Esophagus muscularis mucosa (tissue), 4 donors: ENCODE results near the gene PIMREG. TPM values are rescaled to one million over a fixed set of nuclear protein-coding genes. Genes with fewer than 3 reads are reported as not detected.
"Not testable (repeated sequence)": the region's sequence is repeated elsewhere in the genome, so short reads cannot be mapped to it uniquely, and the experiment has no call there.

Source experiments
- DNase-seq: peaks from one replicate; pipeline ENCODE4 v3.0.0-alpha.2; 2017; ENCODE audit errors: extremely low spot score
- H3K27ac ChIP-seq, 4 donors: fragments of 200-600 bp; sonication (generic); replicated peaks in 1 of 4; 1 replicate in 3 of 4; 2 replicates in 1 of 4; pipeline ENCODE4 v1.5.1; 2016 to 2019; ENCODE audit warnings: mild to moderate bottlenecking in 1 of 4
- H3K27me3 ChIP-seq, 4 donors: fragments of 200-600 bp; sonication (generic); one replicate each; pipeline versions ENCODE4 v1.5.1 to v1.6.0; 2016 to 2019
- H3K36me3 ChIP-seq, 4 donors: fragments of 200-600 bp; sonication (generic); one replicate each; pipeline ENCODE4 v1.5.1; 2016 to 2019
- H3K4me1 ChIP-seq, 4 donors: fragments of 200-600 bp; sonication (generic); one replicate each; pipeline ENCODE4 v1.5.1; 2016 to 2019
- H3K4me3 ChIP-seq, 4 donors: fragments of 200-600 bp; sonication (generic); 1 replicate in 2 of 4; 2 replicates in 2 of 4; pipeline ENCODE4 v1.5.1; 2016 to 2019; ENCODE audit warnings: mild to moderate bottlenecking in 4 of 4, moderate library complexity in 1 of 4
- H3K9me3 ChIP-seq, 4 donors: fragments of 200-600 bp; sonication (generic); 1 replicate in 3 of 4; 2 replicates in 1 of 4; pipeline ENCODE4 v1.5.1; 2016 to 2019
- EP300 ChIP-seq: sonication (generic); formaldehyde crosslinking; IDR thresholded peaks from one replicate; pipeline ENCODE4 v1.6.1; 2017; ENCODE audit warnings: antibody characterized with exemption
- POLR2A ChIP-seq: fragments of 450-650 bp; IDR thresholded peaks from one replicate; pipeline ENCODE4 v1.6.1; 2017; ENCODE audit warnings: antibody characterized with exemption, moderate library complexity, mild to moderate bottlenecking, low read depth
- POLR2AphosphoS5 ChIP-seq, 2 donors: sonication (generic); formaldehyde crosslinking; IDR thresholded peaks; one replicate each; pipeline ENCODE4 v1.6.1; 2017; ENCODE audit warnings: antibody characterized with exemption in 2 of 2
- WGBS: methylation state at CpG from one replicate; pipeline ENCODE4 v1.1.5; 2018; 5-methylcytosine and 5-hydroxymethylcytosine counted together
- intact Hi-C: fragments of 100-400 bp; cut with DNase I; formaldehyde crosslinking; loops from one replicate; pipeline ENCODE4 v1.15.1; 2023
- total RNA-seq, 4 donors: library from RNA; depleted of rRNA; stranded (reverse); fragments of >200 nt; gene quantifications; one replicate each; pipeline versions ENCODE4 v1.1.0 to v1.2.1, GENCODE V29; 2016
- TF ChIP-seq, protein P1 (sequence below), 3 experiments: fragments of 200-600 bp in 2 of 3; fragments of 450-650 bp in 1 of 3; sonication (generic) in 2 of 3; IDR thresholded peaks; one replicate each; pipeline ENCODE4 v1.5.1; 2017 to 2019; ENCODE audit warnings: antibody characterized with exemption in 3 of 3, mild to moderate bottlenecking in 2 of 3, moderate library complexity in 1 of 3

Gene PIMREG
- total RNA-seq, 4 donors from 2014 or later: 0.80 TPM; not detected in 3

DNA sequence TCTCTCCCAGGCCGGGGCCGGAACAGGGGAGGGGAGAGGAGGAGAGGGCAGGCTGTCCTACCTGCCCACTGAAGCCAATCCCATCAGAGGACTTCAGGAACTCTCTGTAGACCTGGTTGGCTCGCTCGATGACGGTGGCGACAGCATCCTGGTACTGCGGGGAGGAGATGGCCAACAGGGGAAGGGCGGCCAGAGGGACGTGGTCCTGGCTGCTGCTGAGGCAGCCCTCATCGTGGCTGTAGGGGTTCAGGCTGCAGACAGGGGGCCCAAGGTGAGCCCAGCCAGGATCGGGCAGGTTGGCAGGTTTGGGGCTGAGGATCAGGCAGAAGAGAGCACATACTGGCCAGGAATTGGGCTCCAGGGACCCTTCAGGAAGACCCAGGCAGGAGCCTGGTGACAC, 34.2 kb downstream of the PIMREG start:
- Histone ChIP-seq H3K4me1 (peaks cover 0 to 28% (median 20%) of the 10 kb centered on the region in 4 donors), H3K27ac (no peak overlapping the region), H3K27me3 (no peaks in the 10 kb centered on the region), H3K36me3 (peaks cover 0 to 65% (median 24%) of the 10 kb centered on the region in 4 donors), H3K9me3 (no peaks in the 10 kb centered on the region), H3K4me3 (no peak overlapping the region)
- WGBS: 94% methylated on average over 10 of the region's 11 CpGs
- intact Hi-C loops: no loop called here
- TF ChIP-seq POLR2AphosphoS5 (IDR thresholded peaks at IDR 0.05) (no peak), EP300 (no peak), POLR2A (no peak)
- TF ChIP-seq, protein P1, sequence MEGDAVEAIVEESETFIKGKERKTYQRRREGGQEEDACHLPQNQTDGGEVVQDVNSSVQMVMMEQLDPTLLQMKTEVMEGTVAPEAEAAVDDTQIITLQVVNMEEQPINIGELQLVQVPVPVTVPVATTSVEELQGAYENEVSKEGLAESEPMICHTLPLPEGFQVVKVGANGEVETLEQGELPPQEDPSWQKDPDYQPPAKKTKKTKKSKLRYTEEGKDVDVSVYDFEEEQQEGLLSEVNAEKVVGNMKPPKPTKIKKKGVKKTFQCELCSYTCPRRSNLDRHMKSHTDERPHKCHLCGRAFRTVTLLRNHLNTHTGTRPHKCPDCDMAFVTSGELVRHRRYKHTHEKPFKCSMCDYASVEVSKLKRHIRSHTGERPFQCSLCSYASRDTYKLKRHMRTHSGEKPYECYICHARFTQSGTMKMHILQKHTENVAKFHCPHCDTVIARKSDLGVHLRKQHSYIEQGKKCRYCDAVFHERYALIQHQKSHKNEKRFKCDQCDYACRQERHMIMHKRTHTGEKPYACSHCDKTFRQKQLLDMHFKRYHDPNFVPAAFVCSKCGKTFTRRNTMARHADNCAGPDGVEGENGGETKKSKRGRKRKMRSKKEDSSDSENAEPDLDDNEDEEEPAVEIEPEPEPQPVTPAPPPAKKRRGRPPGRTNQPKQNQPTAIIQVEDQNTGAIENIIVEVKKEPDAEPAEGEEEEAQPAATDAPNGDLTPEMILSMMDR (IDR thresholded peaks at IDR 0.05): no peak
- no peak for DNase-seq

DNA sequence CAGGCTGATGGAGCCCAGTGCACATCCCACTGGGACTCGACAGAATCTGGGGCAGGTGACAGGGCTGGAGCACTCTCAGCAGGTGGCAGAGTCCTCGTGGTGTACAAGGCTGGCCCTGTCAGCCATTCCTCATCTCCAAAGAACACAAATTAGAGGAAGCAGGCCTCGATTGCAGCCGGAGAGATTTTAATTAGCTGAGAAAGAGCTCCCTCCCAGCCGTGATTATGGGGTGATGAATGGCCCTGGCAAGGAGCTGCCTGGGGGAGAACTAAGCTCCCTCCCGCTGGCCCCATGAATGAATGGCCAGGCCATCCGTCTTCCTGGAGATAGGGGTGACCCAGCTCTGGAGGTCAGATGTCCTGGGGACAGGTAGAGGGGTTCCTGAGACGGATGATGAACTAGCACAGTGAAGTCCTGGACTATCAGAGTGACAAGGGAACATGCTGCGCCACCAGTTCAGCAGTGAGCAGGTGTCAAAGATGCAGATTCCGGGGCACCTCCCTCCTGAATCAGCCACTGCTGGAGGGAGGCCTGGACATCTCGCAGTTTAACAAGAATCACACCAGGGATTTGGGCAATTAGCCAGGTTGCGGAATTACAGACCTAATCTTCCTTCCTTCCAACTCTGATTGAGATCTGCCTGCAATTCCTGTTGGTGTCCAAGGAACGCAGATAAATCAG, 35.5 kb downstream of the PIMREG start:
- intact Hi-C loops: no loop called here
- H3K36me3 ChIP-seq: peaks cover 0 to 68% (median 31%) of the 10 kb centered on the region in 4 donors
- no peak overlapping the region for H3K27ac ChIP-seq
- H3K4me1 ChIP-seq: peaks cover 0 to 26% (median 20%) of the 10 kb centered on the region in 4 donors
- no peak for DNase-seq
- TF ChIP-seq POLR2A (no peak), POLR2AphosphoS5 (IDR thresholded peaks at IDR 0.05) (no peak), EP300 (no peak)
- TF ChIP-seq, protein P1 (IDR thresholded peaks at IDR 0.05): no peak
- H3K27me3 ChIP-seq: no peaks in the 10 kb centered on the region
- H3K9me3 ChIP-seq: no peaks in the 10 kb centered on the region
- 61% methylated on average over 13 of the region's 13 CpGs for WGBS
- no peak overlapping the region for H3K4me3 ChIP-seq

DNA sequence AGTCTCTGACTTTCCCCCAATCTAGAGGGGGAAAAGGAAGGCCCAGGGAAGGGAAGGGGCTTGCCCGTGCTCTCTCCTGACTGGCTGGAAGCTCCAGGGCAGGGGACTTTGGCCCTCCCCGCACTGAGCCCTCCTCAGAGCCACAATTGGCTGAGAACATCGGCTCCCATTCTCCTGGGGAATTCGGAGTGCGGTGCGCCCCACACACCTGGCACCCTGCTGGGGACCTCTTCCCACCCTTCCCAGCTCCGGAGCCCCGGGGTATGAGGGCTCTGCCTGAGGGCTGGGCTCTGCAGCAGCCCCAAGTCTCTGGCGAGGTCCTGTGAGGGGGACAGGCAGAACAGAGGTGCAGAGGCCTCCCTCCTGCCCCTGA, 36.0 kb downstream of the PIMREG start:
- intact Hi-C loops: no loop called here
- Histone ChIP-seq H3K4me1 (peaks cover 0 to 21% (median 17%) of the 10 kb centered on the region in 4 donors), H3K4me3 (no peak overlapping the region), H3K9me3 (no peaks in the 10 kb centered on the region), H3K36me3 (peaks cover 0 to 67% (median 30%) of the 10 kb centered on the region in 4 donors), H3K27me3 (no peaks in the 10 kb centered on the region), H3K27ac (no peak overlapping the region)
- 61% methylated on average over 4 of the region's 9 CpGs for WGBS
- no peak for DNase-seq
- TF ChIP-seq POLR2A (no peak), POLR2AphosphoS5 (IDR thresholded peaks at IDR 0.05) (no peak), EP300 (no peak)
- TF ChIP-seq, protein P1 (IDR thresholded peaks at IDR 0.05): no peak

DNA sequence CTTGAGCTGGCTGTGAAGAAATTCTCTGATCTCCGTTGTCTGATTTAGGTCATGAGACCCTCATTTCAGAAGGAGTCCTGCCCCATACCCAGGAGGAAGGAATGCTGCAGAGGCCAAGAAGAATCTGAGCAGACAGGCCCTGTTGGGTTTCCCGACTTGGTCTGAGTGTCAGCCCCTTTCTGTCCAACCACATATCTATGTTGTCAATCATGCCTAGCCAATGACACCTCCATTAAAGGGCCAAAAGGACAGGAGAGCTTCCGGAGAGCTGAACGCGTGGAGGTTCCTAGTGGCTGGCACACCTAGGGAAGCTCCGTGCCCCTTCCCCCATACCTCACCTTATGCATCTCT, 37.8 kb downstream of the PIMREG start:
- intact Hi-C loops: no loop called here
- 88% methylated on average over 6 of the region's 6 CpGs for WGBS
- Histone ChIP-seq H3K9me3 (no peaks in the 10 kb centered on the region), H3K27me3 (no peaks in the 10 kb centered on the region), H3K36me3 (peaks cover 0 to 59% (median 23%) of the 10 kb centered on the region in 4 donors), H3K27ac (no peak overlapping the region), H3K4me1 (peaks cover 0 to 4% (median 3%) of the 10 kb centered on the region in 4 donors), H3K4me3 (no peak overlapping the region)
- no peak for DNase-seq
- TF ChIP-seq, protein P1 (IDR thresholded peaks at IDR 0.05): no peak
- TF ChIP-seq POLR2AphosphoS5 (IDR thresholded peaks at IDR 0.05) (no peak), POLR2A (no peak), EP300 (no peak)

DNA sequence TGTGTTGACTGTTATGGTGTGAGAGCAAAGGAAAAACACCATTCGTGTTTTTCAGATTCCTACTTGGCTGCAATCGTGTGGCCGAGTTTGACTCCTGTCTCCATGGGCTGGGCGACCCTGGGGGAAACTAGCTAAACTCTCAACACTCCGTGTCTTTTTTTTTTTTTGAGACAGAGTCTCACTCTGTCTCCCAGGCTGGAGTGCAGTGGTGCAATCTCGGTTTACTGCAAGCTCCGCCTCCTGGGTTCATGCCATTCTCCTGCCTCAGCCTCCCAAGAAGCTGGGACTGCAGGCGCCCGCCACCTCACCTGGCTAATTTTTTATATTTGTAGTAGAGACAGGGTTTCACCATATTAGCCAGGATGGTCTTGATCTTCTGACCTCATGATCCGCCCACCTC, 38.5 kb downstream of the PIMREG start:
- 71% methylated on average over 10 of the region's 10 CpGs for WGBS
- Histone ChIP-seq H3K36me3 (peaks cover 0 to 52% (median 21%) of the 10 kb centered on the region in 4 donors), H3K4me1 (peaks cover 0 to 11% (median 10%) of the 10 kb centered on the region in 4 donors)
- intact Hi-C loops, H3K27ac ChIP-seq, DNase-seq, H3K4me3 ChIP-seq, H3K27me3 ChIP-seq, H3K9me3 ChIP-seq: not testable (repeated sequence)
